Measurements from ENCODE around the gene PAM16.

Gene PAM16

DNA sequence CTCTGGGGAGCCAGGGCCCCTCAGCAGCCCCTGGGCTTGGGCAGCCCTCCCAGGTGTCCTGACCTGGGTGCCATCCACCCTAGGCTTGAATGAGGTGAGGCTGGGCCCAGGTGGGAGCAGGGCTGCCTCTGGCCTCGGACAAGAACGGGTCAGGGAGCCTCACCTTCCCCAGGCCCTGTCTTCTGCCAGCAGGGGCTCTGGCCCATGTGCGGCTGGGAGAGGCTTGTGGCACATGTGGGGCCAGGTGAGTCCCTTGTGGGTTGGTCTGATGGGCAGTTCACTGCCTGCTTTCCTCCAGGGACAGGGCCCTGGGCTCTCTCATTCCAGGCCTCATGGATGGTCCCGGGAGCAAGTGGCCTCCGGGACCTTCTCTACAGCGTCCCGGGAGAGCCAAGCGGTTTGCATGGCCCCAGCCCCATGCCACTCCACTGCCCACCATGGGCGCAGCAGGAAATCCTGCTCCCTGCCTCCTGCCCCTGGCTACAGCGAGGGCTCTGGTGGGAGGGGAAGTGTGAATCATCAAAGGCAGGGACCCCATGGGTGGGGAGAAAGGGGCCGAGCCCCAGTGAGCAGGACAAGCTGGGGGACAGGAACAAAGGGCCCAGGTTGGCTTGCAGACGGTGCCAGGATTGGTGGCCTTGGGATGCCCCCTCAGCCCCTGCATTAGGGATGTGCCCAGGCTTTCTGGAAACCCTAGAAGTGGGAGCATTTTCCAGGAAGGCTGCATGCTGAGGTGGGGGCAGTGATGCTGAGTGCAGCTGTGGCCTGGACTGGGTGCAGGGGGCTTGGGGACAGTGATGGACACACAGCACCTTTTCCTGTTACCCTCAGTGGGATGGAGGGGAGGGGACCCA, 32.7 kb upstream of the PAM16 start:
- DNase-seq = no peak

DNA sequence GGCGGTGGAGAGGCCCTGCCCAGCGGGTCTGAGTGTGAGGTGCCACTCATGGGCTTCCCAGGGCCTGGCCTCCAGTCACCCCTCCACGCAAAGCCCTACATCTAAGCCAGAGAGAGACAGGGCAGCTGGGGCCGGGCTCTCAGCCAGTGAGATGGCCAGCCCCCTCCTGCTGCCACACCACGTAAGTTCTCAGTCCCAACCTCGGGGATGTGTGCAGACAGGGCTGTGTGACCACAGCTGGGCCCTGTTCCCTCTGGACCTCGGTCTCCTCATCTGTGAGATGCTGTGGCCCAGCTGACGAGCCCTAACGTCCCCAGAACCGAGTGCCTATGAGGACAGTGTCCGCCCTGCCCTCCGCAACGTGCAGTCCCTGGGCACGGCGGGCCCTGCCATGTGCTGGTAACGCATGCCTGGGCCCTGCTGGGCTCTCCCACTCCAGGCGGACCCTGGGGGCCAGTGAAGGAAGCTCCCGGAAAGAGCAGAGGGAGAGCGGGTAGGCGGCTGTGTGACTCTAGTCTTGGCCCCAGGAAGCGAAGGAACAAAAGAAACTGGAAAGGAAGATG, 31.8 kb upstream of the PAM16 start:
- DNase-seq = no peak

DNA sequence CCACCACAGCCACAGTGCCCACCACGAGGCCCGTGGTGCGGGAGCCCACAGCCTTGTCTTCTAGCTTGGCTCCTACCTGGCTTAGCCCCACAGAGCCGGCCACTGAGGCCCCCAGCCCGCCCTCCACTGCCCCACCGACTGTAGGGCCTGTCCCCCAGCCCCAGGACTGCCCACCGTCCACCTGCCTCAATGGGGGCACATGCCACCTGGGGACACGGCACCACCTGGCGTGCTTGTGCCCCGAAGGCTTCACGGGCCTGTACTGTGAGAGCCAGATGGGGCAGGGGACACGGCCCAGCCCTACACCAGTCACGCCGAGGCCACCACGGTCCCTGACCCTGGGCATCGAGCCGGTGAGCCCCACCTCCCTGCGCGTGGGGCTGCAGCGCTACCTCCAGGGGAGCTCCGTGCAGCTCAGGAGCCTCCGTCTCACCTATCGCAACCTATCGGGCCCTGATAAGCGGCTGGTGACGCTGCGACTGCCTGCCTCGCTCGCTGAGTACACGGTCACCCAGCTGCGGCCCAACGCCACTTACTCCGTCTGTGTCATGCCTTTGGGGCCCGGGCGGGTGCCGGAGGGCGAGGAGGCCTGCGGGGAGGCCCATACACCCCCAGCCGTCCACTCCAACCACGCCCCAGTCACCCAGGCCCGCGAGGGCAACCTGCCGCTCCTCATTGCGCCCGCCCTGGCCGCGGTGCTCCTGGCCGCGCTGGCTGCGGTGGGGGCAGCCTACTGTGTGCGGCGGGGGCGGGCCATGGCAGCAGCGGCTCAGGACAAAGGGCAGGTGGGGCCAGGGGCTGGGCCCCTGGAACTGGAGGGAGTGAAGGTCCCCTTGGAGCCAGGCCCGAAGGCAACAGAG, 31.0 kb upstream of the PAM16 start:
- DNase-seq = no peak

DNA sequence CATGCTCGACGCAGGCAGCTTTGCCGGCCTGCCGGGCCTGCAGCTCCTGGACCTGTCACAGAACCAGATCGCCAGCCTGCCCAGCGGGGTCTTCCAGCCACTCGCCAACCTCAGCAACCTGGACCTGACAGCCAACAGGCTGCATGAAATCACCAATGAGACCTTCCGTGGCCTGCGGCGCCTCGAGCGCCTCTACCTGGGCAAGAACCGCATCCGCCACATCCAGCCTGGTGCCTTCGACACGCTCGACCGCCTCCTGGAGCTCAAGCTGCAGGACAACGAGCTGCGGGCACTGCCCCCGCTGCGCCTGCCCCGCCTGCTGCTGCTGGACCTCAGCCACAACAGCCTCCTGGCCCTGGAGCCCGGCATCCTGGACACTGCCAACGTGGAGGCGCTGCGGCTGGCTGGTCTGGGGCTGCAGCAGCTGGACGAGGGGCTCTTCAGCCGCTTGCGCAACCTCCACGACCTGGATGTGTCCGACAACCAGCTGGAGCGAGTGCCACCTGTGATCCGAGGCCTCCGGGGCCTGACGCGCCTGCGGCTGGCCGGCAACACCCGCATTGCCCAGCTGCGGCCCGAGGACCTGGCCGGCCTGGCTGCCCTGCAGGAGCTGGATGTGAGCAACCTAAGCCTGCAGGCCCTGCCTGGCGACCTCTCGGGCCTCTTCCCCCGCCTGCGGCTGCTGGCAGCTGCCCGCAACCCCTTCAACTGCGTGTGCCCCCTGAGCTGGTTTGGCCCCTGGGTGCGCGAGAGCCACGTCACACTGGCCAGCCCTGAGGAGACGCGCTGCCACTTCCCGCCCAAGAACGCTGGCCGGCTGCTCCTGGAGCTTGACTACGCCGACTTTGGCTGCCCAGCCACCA, 30.2 kb upstream of the PAM16 start:
- no peak for DNase-seq

DNA sequence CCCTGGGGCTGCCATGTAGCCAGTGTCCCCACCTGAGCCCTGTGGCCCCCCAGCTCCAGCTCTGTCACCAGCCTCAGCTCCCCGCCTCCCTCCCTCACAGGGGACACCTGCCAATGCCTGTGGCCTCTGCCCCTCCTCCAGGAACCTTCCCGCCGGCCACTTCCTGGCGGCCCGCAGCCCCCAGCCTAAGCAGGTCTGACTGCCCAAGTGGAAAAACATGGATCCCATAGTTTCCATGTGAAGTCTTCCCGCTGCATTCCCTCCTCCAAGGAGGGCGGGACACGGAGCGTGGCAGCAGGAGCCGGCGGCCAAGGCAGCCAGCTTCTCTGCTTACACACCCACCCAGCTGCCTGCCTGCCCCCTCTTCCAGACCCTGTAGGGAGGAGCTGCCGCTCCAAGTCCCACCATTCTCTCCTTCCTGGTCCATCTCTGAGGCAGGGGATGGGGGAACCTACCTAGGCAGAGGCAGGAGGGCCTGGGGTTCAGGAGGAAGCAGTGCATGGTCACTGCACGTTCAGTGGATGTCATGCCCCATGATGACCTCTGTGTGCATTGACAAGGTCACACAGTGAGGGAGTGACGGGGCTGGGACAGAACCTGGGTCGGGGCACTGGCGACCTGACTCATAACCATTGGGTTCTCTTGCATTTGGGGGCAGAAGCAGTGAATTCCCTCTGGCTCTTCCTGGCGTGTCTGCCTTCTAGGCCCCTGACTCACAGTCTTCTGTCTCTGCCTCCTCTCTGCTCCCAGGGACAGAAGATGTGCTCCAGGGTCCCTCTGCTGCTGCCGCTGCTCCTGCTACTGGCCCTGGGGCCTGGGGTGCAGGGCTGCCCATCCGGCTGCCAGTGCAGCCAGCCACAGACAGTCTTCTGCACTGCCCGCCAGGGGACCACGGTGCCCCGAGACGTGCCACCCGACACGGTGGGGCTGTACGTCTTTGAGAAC, 29.3 kb upstream of the PAM16 start:
- DNase-seq = no peak

GRCh38 chr16:4378999-4379690, 28.0 kb upstream of the PAM16 start:
- DNase-seq = no peak

DNA sequence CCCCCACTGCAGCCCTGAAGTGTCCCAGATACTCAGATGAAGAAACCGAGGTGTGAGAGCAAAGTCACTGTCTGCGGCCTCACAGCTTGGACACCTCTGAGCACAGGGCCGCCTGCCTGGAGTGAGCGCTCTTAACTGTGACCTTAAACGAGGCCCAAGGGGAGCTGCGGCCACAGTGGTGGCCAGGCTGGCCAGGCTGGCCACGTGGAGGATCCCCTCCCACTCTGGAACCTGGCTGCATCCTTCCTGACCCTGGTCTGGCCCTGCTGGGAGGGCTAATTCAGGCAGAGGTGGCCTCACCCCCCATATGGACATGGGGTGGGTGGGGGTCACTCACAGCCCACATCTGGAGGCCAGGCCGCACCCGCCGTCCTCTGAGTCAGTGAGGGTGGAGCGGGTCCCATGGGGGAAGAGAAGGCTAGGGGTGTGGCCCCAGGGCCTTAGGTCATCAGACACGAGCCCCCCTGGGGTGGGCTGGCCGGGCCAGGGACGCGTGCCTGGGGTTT, 27.1 kb upstream of the PAM16 start:
- no peak for DNase-seq

DNA sequence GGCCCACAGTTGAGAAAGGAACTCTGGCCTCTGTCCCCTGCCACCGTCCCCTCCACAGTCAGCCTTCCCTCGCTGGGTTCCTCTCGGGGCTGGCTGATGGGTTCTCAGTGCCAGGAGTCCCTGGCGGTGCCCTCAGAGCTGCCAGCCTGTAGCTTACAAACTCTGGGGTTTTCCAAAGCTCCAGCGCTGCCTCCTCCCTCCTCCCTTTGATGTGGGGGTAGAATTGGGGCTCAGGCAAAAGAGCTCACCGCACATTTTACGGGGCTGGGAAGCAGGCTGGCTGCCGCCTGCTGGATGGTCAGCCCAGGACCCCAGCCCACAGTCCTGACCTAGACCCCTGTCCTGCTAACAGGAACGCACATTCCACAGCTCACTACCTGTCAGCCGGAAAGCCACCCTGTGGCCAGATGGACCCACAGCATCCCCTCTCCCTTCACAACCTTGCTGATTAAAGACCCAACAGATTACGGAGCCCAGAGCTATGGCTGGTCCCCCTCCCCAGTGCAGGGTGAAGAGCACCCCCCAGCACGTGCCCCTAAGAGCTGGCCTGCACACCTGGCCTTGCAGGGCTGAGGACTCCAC, 26.5 kb upstream of the PAM16 start:
- DNase-seq = no peak

DNA sequence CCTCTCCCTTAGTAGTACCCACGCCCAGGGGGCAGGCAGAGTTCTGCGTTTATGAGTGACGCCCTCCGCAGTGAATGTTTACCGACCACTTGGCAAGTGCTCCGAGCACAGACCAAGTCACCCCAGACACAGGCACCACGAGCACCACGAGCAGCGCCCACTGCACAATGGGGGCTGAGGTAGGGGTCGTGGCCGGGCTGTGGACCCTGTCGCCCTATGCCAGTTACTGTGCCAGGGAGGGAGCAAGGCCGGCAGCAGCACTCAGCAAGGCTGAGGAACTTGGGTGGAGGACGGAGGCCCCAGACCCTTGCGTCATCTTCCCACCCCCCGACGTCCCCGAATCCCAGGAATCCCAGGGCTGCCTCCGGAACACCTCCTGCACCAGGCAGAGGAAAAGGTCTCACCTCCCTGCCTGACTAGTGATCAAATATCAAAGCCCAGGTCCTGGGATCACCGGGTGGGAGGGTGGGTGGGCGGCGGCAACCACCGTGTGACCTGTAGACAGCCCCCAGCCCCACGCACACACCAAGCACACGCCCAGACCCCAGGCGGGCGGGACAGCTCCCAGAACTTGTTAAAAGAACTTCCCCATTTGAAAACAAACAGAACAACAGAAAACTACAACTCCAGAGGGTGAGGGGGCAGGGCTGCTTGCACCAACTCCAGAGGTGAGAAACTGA, 25.9 kb upstream of the PAM16 start:
- DNase-seq = no peak

DNA sequence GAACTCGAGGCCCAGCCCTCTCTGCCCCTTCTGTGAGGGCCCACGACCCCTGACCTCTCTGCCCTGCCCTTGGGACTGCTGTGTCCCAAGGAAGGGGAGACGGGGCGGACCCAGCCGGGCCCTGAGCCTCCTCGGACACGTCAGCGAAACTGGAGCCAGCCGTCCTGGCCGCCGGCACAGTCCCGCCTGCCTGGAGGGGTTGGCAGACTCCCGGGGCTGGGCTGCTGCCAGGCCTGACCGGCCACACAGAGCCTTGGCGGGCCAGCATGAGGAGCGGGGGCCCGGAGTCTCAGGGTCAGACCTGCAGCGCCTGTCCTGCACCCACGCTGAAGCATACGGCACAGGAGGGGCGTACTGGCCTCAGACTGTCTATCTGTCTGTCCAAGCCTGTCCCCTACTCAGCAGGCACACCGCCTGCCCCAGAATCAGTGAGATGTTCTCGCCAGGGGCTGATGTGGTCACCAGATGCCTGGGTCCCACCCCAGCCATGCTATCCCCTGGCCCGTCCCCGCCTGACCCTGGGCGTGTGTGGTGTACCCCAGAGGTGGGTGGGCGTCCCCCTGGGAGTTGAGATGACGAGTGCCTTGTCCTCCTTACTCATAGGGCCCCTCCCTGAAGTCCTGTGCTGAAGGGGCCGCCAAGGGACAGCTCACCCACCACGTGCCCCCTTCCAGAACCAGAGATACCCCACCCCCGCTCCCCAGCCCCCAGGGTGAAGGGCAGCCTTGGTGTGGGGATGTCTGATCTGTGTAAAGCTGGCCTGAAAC, 25.2 kb upstream of the PAM16 start:
- no peak for DNase-seq

DNA sequence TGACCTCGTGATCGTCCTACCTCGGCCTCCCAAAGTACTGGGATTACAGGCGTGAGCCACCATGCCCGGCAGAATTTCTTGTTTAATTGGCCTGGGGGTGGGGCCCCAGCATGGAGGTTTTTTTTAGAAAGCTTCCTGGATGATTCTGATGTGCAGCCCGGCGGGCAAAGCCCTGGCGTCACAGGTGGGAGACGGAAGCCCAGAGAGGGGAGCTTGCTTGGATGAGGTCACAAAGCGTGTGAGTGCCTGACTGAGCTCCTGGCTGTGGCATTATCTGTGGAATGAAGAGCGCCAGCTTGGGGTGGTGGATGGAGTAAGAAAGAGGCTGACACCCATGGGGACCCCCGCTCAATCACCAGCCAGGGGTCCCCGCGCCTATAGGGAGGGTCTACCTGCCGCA, 24.6 kb upstream of the PAM16 start:
- DNase-seq = no peak

GRCh38 chr16:4373909-4374742, 23.0 kb upstream of the PAM16 start:
- no peak for DNase-seq

DNA sequence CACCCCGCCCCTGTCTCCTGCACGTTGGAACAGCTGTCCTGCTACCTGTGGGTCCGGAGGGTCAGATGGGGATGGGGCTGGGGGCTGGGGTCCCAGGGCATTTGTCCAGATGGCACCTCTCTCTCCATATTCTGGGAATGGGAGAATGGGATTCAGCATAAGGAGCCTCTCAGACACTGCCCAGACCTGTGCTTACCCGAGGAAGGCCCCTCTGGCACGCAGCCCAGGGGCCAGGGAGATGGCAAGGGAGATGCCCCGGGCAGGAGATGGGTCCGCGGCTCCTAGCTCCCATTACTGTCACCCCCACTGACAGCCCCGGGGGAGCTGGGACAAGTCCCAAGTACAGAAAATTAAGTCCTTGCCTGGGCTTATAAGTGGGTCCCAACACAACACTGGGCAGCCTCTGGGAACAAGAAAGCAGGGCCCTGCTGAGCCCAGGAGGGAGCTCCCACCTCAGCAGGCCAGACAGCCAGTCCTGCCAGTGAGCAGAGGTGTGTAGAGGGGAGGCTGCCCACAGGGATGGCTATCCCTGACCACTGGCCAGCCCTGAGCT, 22.3 kb upstream of the PAM16 start:
- no peak for DNase-seq

- no peak for DNase-seq
Observed at GRCh38 chr16:4372578-4373355, 21.6 kb upstream of the PAM16 start.

GRCh38 chr16:4372001-4372577, 21.0 kb upstream of the PAM16 start:
- DNase-seq = peak; percentile 22

GRCh38 chr16:4371357-4372000, 20.4 kb upstream of the PAM16 start, which contains the start of gene VASN:
Gene VASN (plus strand): TSS chr16:4371848. CDS start chr16:4380878, 9,030 bp downstream.
- DNase-seq = peak; percentile 76

Data from stimulated activated CD4-positive, alpha-beta T cell treated with anti-CD3 and anti-CD28 coated beads, Interleukin-4, amount 100 ng/mL, for 1 hour (primary cell).